AG04449 (cell line): Measurements from ENCODE around the gene CACNG5.

ENCODE experiments used
- CTCF ChIA-PET: fragments of 350-600 bp; formaldehyde crosslinking; extraction: SDS; loops from one replicate; lab custom pipeline; 2021; ENCODE audit warnings: antibody characterized with exemption; lab: Yijun Ruan, JAX
- POLR2A ChIA-PET: fragments of 400-600, 350-600 bp; formaldehyde crosslinking; extraction: SDS; loops from one replicate; lab custom pipeline; 2020; ENCODE audit warnings: antibody characterized with exemption, inconsistent platforms; lab: Yijun Ruan, JAX
- DNase-seq: peaks from one replicate; pipeline ENCODE4 v3.0.0-alpha.2; 2010; ENCODE audit warnings: low read depth, low spot score
- H3K4me3 ChIP-seq: 2 replicates; pipeline ENCODE4 v1.5.1; 2011; ENCODE audit warnings: low read depth, mild to moderate bottlenecking, control low read depth, low read length
- CTCF ChIP-seq: IDR thresholded peaks from one replicate; pipeline ENCODE4 v1.5.1; 2011; ENCODE audit warnings: mild to moderate bottlenecking, moderate library complexity, low read length, control low read depth, inconsistent platforms; ENCODE audit not compliant: insufficient read depth; ENCODE audit errors: missing control alignments

Gene CACNG5

GRCh38 chr17:66791347-66791746 is 43.6 kb upstream of the CACNG5 start:
- POLR2A ChIA-PET = no interaction called here
- no peak for TF ChIP-seq CTCF
- no peak for DNase-seq
- CTCF ChIA-PET = no interaction called here
- no peak overlapping the region for H3K4me3 ChIP-seq

GRCh38 chr17:66793814-66794213 is 41.1 kb upstream of the CACNG5 start:
- ChIA-PET CTCF (no interaction called here), POLR2A (no interaction called here)
- H3K4me3 ChIP-seq = no peak overlapping the region
- no peak for TF ChIP-seq CTCF
- DNase-seq = no peak

- ChIA-PET POLR2A (no interaction called here), CTCF (no interaction called here)
- DNase-seq = no peak
- H3K4me3 ChIP-seq = no peak overlapping the region
- no peak for TF ChIP-seq CTCF
Measured at GRCh38 chr17:66795486-66795885, 39.4 kb upstream of the CACNG5 start.

- POLR2A ChIA-PET = no interaction called here
Measured at GRCh38 chr17:66799849-66800537, 34.9 kb upstream of the CACNG5 start.

GRCh38 chr17:66803474-66803951 is 31.4 kb upstream of the CACNG5 start:
- POLR2A ChIA-PET = no interaction called here
- no peak overlapping the region for H3K4me3 ChIP-seq
- CTCF ChIA-PET = no interaction called here
- no peak for DNase-seq
- TF ChIP-seq CTCF = no peak

More at GRCh38 chr17:66799849-66800537, 34.9 kb upstream of the CACNG5 start:
- CTCF ChIA-PET = no interaction called here
- H3K4me3 ChIP-seq = no peak overlapping the region
- no peak for DNase-seq
- no peak for TF ChIP-seq CTCF

GRCh38 chr17:66805567-66805966 is 29.4 kb upstream of the CACNG5 start:
- POLR2A ChIA-PET = no interaction called here
- no peak overlapping the region for H3K4me3 ChIP-seq
- CTCF ChIA-PET = no interaction called here
- no peak for DNase-seq
- TF ChIP-seq CTCF = no peak
